Activated CD4-positive, CD25-positive, alpha-beta regulatory T cell treated with anti-CD3 and anti-CD28 coated beads, Interleukin-2, amount 50 U/mL, for 24 hours (primary cell): ENCODE measurements around the gene ABHD15.
"Not testable (repeated sequence)": the region's sequence is repeated elsewhere in the genome, so short reads cannot be mapped to it uniquely, and the experiment has no call there.

ENCODE experiments used
- ATAC-seq, 2 donors: fragments of 150-1000 bp; cut with Tn5 transposase; one replicate each; pipeline ENCODE4 v1.10.0; 2021; ENCODE audit warnings: mild to moderate bottlenecking in 1 of 2, moderate library complexity in 1 of 2

ABHD15 gene

DNA sequence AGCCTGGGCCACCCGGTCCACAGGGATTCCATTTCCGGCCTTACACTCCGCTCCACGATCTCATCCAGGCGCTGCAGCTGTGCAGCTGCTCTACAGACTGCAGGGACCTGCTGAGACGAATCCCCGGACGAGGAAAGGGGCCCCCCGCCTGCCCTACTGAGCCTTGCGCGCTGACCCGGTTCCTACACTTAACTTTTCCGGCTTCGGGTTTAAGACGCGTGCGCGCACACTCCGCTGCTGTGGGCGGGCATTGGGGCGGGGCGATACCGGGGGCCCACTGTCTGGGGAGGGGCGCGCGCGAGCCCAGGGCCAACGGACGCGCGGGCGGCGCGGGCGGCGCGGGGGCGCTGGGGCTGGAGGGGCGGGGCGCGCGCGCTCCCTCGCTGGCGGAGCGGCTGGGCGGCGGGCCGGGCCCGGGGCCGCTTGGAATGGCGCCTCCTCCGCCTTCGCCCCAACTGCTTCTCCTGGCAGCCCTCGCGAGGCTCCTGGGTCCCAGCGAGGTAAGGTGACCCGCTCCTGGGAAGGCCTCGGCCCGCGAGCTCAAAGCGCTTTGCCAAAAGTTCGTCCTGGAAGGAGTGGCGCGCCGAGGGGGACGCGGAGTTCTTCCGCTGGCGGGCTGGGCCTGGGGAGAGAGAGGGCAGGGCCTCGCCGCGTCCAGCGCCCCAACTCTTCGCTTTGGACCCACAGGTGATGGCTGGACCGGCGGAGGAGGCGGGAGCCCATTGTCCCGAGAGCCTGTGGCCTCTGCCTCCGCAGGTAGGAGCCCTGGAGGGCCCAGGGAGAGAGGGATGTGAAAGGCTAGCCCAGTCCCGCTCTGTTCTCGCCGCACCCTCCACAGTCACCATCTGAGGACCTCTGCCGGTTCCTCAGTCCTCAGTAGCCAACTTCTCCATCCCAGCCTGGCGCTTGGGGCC is 1.8 kb upstream of the ABHD15 start, which contains the start of gene TP53I13:
Gene TP53I13 (plus strand): TSS at position 371 of the 914 bp plus-strand sequence. CDS start 58 bp downstream, at position 429.
- peak; percentile 55 to 56 for ATAC-seq

DNA sequence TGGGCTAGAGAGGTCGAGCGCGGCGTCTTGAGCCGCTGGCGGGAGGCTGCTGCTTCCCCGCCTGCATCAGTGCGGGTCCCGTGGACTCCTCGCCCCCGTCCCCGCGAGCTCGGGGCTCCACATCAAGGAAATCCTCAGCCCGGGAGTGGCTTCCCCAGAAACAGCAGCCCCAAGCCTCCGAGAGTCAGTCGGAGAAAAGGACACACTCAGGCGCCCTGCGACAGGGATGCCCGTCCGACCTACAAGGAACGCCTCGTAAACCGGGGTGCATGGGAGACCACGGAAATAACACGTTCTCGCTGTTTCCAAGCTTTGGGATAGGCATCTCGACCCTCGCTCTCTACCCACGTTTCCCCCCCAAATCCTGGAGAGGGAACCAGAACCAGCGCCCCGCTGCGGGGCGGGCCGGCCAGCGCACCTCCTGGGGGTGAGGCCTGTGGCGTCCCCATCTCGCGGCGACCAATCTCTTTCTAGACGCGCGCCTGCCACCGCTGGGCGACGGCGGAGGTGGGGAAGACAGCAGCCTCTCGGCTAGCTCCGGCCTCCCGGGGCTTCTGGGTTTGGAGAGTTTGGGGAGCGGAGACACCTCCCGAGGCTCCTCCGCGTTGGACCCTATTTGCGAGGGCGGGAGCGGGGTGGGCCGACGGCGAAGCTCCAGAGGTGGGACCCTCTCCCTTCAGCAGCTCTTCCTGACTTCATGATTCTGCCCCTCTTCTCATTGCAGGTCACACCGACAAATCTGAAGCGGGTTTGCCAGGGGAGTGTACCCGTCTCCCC is 905 bp upstream of the ABHD15 start:
- peak; percentile 61 to 66 for ATAC-seq

DNA sequence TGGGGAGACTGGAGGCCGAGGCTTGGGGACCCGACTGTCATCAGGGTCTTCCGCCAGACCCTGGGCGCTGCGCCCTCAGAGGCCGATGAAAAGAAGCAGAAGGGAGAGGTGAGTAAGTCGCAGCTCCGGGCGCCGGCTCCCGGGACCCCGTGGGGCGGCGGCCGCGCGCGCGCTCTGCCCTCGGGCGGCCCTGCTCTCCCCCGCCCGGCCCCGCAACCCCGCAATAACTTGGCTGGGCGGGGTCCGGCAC is 392 bp upstream of the ABHD15 start:
- peak; percentile 1 to 2 for ATAC-seq

DNA sequence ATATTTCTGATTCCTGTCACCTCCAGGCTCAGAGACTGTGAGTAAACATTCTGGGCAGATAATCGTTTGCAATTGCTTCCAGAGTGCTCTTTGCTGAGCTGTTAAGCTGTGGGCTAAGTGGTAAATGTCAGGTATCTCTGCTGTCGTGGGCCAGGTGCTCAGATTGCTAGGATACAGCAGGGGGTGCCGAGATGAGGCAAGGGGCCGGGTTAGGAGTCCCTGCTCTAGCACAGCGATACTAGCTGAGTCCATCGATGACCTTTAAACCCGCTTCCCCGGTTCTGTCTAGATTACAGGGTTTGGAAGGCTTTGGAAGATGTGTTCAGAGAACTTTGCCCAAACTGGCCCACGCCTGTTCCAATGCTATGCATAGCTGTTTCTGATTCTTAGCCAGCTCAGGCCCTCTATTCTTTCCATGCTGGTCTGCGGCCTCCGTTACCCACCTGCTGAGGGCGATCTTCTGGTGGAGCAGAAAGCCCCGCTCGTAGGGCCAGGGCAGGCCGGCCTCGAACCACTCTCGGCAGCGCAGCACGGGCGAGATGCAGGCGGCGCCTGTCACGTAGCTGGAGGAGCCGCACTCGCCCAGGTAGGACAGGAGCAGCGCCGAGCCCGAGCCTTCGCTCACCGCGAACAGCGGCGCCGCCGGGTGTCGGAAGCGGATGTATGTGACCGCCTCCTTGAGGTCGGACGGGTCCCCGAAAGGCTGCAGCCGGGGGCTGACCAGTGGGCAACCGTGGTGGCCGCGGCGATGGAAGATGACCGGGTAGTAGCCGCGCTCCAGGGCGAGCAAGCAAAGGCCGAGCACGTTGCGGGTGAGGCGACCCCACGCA is 979 bp downstream of the ABHD15 start:
- peak; percentile 11 to 17 for ATAC-seq

DNA sequence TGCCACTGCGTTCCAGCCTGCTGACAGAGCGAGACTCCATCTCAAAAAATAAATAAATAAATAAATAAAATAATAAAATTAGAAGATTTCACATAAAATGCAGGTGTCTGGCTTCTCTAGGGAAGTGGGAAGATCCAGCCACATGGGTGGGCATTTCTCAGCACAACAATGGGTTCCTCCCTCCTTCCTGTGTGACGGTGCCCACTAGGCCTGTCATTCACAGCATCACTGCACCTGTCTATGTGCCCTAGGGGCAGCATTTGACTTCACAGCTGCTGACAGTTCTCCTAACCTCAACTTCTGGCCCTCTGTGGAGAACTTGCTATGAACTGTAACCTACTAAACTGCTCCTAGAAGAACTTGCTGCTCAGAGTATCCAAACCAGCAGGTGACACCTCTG is 3.0 kb downstream of the ABHD15 start:
- ATAC-seq = no peak

DNA sequence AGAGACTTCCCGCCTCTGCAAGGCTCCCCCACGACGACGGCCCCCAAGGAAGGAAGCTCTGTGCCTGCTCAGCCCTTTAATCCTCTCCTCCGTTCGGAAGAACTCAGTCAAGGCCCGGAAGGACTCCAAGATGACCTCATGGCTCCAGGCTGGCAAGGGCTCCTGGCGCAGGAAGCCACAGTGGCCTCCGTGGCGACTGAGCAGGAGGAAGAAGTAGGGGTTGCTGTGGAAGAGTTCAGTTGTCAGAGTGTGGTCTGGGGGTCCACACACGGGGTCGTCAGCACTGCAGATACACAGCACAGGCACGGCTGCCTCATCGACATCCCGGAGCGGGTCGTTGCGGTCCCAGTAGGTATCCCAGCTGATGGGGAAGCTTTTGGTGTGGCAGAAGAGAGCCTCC is 4.2 kb downstream of the ABHD15 start:
- ATAC-seq = no peak

DNA sequence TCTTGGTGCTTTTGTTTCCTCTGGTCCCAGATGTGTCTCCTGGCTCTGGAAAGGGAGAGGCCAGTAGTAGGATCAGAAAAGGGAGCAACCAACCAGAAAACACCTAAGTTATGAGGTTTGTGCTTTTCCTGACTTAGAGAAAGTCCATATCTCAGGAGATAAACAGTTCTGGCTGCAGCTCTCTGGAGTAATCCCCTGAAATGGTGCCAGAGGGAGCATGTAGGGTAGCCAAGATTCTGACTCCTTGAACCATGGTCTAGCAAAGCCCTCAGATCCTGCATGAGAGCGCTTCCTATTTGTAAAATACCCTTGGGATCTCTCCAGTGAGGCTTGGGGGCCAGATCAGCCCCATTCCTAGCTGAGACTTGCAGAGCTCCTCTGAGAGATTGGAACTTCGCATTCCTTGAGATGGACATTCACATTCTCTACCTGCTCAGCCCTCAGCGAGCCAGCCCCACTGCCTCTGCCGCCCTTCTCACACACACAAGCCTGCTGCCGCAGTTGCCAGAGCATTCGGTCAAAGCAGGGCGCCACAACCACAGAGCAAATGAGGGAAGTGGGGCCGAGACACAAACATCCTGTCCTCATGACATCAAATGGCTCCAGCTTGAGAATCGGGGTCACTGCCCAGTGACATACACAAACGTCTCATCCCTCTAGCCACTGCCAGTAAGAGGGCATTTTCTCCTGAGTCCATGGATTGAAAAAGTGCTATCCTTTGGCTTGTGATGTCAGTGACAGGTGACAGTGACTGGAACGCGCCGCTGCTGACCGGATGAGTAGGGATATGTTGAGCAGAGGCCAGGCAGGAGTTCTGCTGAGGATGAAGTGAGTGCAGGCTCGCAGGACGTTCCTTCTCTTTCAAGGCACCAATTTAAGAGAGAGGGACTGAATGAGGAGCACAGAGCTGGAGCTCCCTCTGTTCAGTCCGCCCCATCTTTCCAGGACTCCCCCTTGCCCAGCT is 5.0 kb downstream of the ABHD15 start:
- ATAC-seq = no peak

DNA sequence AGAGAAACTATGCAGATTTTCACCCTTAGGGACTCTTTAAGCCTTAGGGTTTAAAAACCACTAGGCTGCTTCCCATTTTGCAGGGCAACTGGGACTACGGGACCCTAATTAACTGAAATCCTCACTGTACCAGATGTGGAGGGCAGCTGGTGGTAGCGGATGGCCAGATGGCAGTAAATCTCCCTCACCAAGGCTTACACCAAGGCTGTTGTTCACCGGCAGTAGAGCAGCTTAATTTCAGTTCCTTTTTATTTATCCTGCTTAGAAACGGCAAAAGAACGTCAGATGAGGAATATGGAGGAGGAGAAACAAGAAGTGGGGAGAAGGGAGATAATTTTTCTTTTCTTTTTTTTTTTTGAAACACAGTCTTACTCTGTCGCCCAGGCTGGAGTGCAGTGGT is 6.5 kb downstream of the ABHD15 start:
- no peak for ATAC-seq

DNA sequence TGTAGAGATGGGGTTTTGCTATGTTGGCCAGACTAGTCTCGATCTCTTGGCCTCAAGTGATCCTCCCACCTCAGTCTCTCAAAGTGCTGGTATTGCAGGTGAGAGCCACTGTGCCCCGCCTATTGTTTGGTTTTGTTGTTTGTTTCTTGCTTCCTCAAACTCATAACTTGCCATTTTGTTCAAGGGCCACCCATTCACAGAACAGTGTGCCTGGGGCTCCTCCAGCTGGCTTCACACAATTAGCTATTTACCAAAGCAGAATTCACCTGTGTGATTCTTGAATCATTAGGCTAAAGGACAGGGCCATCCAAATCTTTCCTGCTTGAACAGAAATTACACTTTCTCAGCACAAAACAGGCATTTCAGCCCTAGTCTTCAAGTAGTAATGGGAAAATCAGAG is 7.2 kb downstream of the ABHD15 start:
- ATAC-seq = no peak

DNA sequence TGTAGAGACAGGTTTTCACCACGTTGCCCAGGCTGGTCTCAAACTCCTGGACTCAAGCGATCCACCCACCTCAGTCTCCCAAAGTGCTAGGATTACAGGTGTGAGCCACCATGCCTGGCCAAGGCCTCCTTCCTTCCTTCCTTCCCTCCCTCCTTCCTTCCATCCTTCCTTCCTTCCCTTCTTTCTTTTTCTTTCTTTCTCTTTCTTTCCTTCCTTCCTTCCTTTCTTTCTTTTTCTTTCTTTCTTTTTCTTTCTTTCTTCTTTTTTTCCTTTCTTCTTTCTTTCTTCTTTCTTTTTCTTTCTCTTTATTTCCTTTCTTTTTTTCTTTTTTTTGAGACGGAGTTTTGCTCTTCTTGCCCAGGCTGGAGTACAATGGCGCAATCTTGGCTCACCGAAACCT is 8.7 kb downstream of the ABHD15 start:
- not testable (repeated sequence) for ATAC-seq

DNA sequence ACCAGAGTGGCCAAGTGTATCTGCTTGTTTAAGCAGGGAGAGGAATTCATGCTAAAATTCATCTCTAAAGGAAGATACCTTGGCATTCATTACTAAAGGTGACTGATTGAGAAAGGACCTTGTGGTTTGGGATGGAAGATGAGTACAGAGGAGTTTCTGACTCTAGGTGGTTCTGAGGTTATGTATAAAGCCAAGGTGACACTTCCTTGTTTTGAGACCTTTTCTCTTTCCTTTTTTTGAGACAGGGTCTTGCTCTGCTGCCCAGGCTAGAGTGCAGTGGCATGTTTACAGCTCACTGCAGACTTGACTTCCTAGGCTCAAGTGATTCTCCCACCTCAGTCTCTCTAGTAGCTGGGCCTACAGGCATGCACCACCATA is 9.1 kb downstream of the ABHD15 start:
- peak in 1 of 2 donors; percentile 65 for ATAC-seq

DNA sequence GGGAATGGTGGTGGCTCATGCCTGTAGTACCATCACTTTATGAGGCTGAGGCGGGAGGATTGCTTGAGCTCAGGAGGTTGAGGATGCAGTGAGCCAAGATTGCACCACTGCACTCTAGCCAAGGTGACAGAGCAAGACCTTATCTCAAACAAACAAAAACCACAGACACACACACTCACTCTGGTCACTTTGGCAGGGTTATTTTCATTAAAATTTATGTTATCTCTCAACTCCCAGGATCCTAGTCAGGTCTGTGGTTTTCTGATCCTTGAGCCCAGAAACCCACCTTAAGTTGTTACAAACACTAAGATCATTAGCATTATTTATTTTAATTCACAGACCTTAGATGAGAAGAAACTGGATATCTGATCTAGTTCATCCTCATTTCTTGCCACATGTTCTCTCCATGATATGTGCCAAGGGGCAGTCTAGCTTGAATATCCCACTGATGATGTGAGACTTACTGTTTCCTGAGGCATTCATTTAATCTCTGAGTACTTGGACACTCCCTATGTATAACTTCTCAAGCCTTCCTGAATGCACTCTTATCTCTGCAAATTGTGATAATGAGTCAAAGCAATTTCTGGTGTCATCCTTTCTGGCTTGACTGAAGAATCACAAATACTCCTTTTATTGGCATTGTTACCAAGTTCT is 9.6 kb downstream of the ABHD15 start:
- no peak for ATAC-seq

DNA sequence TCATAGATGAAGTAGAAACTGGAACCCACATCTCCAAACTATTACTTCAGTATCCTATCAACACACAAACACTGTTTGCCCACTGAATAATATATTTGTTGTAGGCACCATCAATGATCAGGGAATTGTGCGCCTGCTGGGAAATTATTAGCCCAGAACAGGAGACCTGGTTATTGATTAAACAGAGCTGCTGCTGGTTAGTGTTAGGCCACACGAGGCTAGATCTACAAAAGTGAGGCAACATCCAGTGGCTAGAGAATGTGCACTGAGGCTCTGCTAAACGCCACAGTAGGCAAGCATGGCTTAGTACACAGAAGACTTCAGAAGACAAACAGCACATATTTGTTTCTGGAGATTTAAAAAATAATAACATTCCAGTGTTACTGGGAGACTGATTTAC is 11.0 kb downstream of the ABHD15 start:
- ATAC-seq = no peak

DNA sequence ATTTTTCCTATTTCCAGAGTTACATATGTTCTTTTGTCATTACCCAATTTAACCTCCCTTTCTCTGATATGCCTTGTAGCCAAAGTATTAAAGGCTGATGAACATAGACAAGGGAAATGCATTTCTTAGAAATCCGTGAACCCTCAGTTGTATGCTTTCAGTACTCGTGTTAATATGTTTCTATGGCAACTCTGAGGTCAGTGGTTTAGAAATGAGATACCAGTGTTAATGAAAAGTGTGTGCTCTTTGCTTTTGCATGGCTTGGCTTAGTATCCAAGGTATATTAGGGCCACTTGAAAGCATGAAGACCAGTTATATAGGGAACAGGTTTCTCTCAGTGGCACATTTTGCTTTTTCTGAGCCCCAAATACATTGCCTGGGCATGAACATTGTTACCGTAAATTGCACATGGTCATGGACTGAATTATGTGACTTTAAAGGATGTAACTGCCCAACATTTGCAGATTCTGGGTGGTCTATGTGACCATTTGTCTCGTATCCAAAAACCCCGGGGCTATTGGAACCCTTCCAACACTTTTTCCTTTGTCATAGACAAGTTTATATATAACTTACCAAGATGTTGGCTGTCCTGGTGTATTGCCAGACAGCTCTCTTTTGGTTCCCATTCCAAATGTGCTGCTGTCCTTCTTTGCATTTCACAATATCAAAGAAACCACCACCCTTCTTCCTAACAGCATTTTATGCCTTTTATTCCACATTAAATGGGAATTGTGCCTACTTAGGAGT is 17.5 kb downstream of the ABHD15 start:
- ATAC-seq = peak; percentile 46 to 80

DNA sequence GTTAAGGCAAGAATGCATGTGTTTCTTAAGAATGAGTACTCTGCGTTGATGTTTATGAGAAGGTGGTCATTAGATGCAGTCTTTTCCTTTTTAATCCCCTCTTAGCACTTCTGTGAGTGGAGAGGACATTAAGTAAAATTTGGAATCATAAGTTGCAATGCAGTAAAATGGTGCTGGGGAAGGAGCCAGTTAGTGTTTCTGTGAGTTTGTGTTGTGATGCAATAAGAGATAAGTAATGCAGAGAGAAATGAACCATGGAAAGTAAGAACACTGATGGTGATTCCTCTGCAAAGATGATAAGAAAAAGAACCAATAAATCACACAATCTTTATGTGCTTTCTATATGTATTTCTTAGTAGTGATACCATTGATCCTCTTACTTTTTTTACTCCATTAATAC is 20.0 kb downstream of the ABHD15 start:
- ATAC-seq = no peak

DNA sequence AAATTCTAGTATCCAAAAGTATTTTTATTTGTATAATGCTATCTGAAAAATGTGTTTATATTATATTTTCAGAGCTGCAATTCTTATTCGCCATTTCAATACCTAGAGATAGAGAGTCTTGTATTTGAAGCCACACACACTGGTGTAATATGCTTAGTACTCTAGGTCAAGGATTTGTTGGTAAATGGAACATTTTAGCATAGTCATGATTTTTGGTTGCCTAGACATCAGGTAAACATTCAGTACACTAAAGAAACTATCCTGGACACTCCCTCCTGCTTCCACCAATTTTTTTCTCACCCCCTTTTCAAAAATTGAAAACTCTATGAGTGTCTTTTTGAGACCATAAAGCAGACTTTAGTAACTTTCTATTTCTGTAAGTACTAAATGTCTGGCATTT is 20.8 kb downstream of the ABHD15 start:
- no peak for ATAC-seq

DNA sequence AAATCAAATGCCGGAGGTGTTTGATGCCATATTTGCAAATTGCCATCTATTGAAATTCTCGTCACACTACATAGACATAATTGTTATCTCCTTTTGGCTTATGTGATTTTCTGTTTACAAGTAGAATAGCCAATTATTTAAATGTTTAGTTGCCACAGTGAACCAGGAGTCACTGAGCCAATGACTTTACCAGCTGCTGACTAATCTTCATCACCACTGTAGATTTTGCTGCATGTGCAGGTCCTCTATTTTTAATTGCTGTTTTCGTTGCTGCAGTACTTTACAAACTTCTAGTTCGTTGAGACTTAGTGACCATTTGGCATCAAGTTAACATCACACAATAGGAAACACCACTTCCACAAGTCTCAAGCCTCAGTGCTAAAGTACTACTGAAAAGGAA is 22.8 kb downstream of the ABHD15 start:
- ATAC-seq = no peak

DNA sequence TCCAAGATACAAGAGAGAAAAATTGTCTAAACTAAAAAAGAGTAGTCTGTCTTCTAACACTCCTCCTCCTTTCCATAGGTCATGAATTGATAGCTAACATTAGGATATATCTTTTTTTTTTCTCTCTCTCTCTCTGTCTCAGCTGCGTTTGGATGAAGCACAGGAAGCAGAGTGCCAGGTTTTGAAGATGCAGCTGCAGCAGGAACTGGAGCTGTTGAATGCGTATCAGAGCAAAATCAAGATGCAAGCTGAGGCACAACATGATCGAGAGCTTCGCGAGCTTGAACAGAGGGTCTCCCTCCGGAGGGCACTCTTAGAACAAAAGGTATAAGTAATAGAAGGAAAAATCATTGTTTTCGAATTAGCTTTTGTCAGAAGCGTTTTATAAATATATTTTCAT is 32.9 kb downstream of the ABHD15 start:
- no peak for ATAC-seq

DNA sequence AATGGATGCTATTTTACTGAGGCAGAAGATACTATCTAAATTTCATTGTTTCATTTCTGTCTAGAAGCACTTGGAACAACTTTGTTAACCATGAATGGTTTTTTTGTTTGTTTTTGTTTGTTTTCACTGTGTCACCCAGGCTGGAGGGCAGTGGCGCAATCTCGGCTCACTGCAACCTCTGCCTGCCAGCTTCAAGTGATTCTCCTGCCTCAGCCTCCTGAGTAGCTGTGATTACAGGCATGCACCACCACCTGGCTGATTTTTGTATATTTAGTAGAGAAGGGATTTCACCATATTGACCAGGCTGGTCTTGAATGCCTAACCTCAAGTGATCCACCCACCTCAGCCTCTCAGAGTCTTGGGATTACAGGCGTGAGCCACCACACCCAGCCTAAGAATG is 40.5 kb downstream of the ABHD15 start:
- no peak for ATAC-seq

DNA sequence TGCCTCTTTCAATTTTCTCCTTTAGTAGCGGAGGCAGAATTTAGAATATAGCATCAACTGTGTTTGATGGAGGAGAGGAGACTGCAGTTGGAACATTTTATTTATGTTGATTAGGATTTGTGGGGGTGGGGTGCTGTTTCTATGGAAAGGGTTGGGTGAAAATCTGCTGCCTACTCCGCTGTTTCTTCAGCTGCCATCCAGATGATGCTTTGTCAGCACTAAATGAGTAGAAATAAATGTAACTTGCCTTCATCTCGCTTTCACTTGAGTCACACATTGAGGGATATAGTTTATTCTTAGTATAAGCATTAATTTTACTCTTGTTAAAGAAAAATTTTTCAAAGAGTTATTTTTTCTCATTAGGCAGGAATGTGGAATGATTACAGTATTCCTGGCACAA is 42.1 kb downstream of the ABHD15 start:
- ATAC-seq = no peak

DNA sequence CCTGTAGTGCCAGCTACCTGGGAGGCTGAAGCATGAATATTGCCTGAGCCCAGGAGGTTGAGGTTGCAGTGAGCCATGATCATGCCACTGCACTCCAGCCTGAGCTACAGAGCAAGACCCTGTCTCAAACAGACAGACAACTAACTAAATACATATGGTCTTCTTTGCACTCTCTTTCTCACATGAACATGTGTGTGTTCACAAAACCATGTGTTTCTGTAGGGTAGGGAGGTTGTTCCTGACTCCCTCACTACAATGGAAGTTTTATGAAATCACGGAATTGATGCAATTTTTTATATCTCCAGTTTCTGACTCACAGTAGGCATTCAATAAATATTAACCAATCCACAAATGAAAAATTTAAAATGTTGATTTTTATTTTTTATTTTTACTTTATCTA is 48.5 kb downstream of the ABHD15 start:
- ATAC-seq = no peak
